T47D (cell line): Measurements from ENCODE around the gene TTC23.
"Not testable (repeated sequence)": the region's sequence is repeated elsewhere in the genome, so short reads cannot be mapped to it uniquely, and the experiment has no call there.

Experiments used
- DNase-seq, 2 experiments: peaks; one replicate each; pipeline versions ENCODE4 v3.0.0 to v3.0.0-alpha.2; 2011 to 2012; ENCODE audit warnings: low read depth in 1 of 2, low spot score in 1 of 2
- JUND ChIP-seq: IDR thresholded peaks from 2 replicates; pipeline ENCODE4 v1.6.1; 2012; ENCODE audit warnings: low read depth
- in situ Hi-C: cut with HindIII; loops from 2 replicates; pipeline ENCODE4 v1.10.0; 2016; ENCODE audit warnings: low sequenced_read_pairs, low pct_unique_long_range_greater_than_20kb

Gene TTC23

GRCh38 chr15:99241752-99242151, 7.6 kb downstream of the TTC23 start:
- no peak for DNase-seq
- TF ChIP-seq JUND, result no peak
- in situ Hi-C loops, result no loop called here

GRCh38 chr15:99239545-99240198, 9.7 kb downstream of the TTC23 start:
- in situ Hi-C loops, result no loop called here
- TF ChIP-seq JUND, result no peak
- DNase-seq, result no peak

DNA sequence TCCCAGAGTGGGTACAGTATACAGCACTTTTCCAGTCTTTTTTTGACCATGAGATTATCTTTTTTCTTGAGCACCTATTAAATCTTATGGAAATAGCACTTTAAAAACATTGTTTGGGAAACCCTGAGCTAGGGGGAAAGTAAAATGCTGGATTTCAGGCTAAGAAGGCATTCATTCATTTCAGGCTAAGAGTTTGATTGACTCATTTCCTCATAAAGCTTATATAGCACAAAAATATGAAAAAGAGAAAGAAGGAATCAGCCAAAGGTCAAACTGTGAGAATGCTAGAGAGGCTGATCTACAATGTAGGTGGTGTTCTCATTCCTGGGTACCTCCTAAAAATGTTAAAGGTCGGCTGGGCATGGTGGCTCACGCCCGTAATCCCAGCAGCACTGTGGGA, 10.5 kb downstream of the TTC23 start:
- in situ Hi-C loops, result no loop called here
- DNase-seq, result no peak
- TF ChIP-seq JUND, result no peak

- in situ Hi-C loops, DNase-seq: not testable (repeated sequence)
Measured at GRCh38 chr15:99234160-99234559, 15.2 kb downstream of the TTC23 start.

DNA sequence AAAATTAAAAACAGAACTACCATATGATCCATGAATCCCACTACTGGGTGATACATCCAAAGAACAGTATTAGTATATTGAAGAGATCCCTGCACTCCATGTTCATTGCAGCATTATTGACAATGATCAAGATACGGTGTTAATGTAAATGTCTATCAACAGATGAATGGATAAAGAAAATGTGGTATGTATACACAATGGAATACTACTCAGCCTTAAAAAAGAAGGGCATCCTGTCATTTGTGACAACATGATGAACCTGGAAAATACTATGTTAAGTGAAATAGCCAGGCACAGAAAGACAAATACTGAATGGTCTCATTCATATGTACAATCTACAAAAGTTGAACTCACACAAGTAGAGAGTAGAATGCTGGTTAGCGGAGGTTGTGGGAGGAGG, 16.6 kb downstream of the TTC23 start:
- in situ Hi-C loops, result no loop called here
- no peak for DNase-seq
- no peak for TF ChIP-seq JUND

DNA sequence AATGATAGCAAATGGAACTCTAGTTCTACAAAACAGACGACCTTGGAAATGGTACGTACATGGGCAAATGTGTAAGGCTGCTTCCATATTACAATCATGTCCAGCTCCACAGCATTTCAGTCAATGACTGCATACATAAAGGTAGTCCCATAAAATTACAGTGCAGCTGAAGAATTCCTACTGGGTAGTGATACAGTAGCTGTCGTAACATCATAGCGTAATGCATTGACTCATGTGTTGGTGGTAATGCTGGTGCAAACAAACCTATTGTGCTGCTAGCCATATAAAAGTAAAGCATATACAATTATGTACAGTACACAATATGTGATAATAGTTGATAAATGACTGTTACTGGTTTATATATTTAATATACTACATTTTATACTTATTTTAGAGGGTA, 18.5 kb downstream of the TTC23 start:
- in situ Hi-C loops, result no loop called here
- DNase-seq, result no peak
- TF ChIP-seq JUND, result no peak

GRCh38 chr15:99228120-99228770, 21.1 kb downstream of the TTC23 start:
- in situ Hi-C loops, result no loop called here
- DNase-seq, result peak; percentile 43 to 79
- no peak for TF ChIP-seq JUND

- in situ Hi-C loops, result no loop called here
- TF ChIP-seq JUND, result no peak
Measured at GRCh38 chr15:99226802-99227201, 22.6 kb downstream of the TTC23 start.

GRCh38 chr15:99224372-99225214, 24.8 kb downstream of the TTC23 start:
- DNase-seq, result no peak
- no peak for TF ChIP-seq JUND
- in situ Hi-C loops, result no loop called here

More at GRCh38 chr15:99226802-99227201, 22.6 kb downstream of the TTC23 start:
- no peak for DNase-seq

DNA sequence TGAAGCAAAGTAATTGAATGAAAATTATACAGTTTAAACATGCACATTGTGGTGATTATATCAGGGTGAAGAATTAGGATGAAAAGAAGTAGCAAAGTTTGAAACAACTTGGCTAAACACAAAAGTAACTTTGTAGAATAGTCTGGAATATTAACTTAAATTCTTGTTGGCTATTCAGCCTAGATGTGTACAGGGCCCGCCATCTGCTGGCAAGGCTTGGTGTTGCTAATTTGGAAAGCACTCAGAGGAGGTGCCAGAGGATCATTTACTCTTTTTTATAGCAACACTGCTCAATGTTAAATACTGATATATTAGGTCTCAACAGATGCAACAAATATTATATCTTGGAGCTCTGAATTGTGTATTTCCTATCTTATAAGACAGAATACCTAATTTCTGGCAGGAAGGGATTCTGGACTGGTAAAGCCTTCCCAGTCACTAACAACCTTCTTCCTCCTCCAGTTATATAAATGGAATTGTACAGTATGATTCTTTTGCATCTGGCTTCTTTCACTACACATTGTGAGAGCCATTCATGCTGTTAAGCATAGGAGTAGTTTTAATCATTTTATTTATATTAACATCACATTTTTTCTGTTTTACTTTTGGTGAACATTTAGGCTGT, 36.1 kb downstream of the TTC23 start:
- TF ChIP-seq JUND, result no peak
- peak; percentile 13 to 69 for DNase-seq
- in situ Hi-C loops, result no loop called here

- no peak for TF ChIP-seq JUND
- no peak for DNase-seq
- in situ Hi-C loops, result no loop called here
Measured at GRCh38 chr15:99212406-99212805, 37.0 kb downstream of the TTC23 start.

DNA sequence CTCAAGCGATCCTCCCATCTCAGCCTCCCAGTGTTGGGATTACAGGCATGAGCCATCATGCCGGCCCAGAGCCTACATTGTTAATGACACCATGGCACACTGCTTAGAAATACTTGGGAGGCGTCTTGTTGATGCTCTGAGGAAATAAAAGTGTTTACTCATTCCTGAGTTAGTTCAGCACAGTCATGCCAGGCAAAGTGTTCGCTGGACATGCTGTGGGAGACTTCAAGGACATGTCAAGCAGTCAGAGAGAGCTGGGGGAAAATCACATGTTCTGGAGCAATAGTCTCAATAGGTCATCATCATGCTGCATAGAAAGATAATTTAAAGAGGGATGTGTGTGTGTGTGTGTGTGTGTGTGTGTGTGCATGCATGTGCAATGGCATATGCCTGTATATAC, 37.5 kb downstream of the TTC23 start:
- no peak for DNase-seq
- in situ Hi-C loops, result no loop called here
- no peak for TF ChIP-seq JUND

- in situ Hi-C loops, result no loop called here
- TF ChIP-seq JUND, result no peak
- DNase-seq, result no peak
Measured at GRCh38 chr15:99210334-99210733, 39.0 kb downstream of the TTC23 start.
